T-cell (primary cell): ENCODE results near the gene PRMT1. TPM values are rescaled to one million over a fixed set of nuclear protein-coding genes. Genes with fewer than 3 reads are reported as not detected.
A peak's percentile ranks its signal among the peaks of the same experiment; 100 is the strongest.

Experiments used
- ATAC-seq, 4 experiments: fragments of 200-7000 bp in 3 of 4; fragments of 150-1000 bp in 1 of 4; cut with Tn5 transposase; replicated peaks in 1 of 4; 1 replicate in 3 of 4; 2 replicates in 1 of 4; pipeline ENCODE4 v1.10.0; 2021; ENCODE audit warnings: moderate library complexity in 3 of 4, mild to moderate bottlenecking in 2 of 4, moderate number of reproducible peaks in 1 of 4
- CTCF ChIA-PET, 2 donors: fragments of 300-600 bp; sonication (Branson Sonifier 250); formaldehyde crosslinking; loops; one replicate each; lab custom pipeline; 2022; ENCODE audit warnings: antibody characterized with exemption in 2 of 2; lab: Charles Lee
- POLR2A ChIA-PET, 2 donors: fragments of 300-600 bp; sonication (Branson Sonifier 250); formaldehyde crosslinking; loops; one replicate each; lab custom pipeline; 2022; ENCODE audit warnings: antibody characterized with exemption in 2 of 2; lab: Charles Lee
- DNase-seq, 35 experiments: peaks; one replicate each; pipeline versions ENCODE4 v3.0.0 to v3.0.0-alpha.2; 2013 to 2023
- H3K27ac ChIP-seq: one replicate; pipeline ENCODE4 v1.5.1; 2013; ENCODE audit warnings: low read length
- H3K27me3 ChIP-seq, 2 experiments: replicated peaks in 1 of 2; 1 replicate in 1 of 2; 2 replicates in 1 of 2; pipeline versions ENCODE4 v1.6.1 to v1.7.0; 2013; ENCODE audit warnings: low read length in 1 of 2, mixed read lengths in 1 of 2; ENCODE audit not compliant: control insufficient read depth in 2 of 2, insufficient read depth in 2 of 2; ENCODE audit errors: extremely low read depth in 1 of 2
- H3K36me3 ChIP-seq, 2 donors: 1 replicate in 1 of 2; 2 replicates in 1 of 2; pipeline versions ENCODE4 v1.6.1 to v1.7.0; 2013; ENCODE audit warnings: low read length in 1 of 2; ENCODE audit not compliant: control insufficient read depth in 2 of 2, insufficient read depth in 1 of 2; ENCODE audit errors: extremely low read depth in 1 of 2
- H3K4me1 ChIP-seq, 2 experiments: 1 replicate in 1 of 2; 2 replicates in 1 of 2; pipeline versions ENCODE4 v1.6.1 to v1.7.0; 2013; ENCODE audit warnings: low read length in 2 of 2, mixed read lengths in 1 of 2; ENCODE audit not compliant: insufficient read depth in 2 of 2, control insufficient read depth in 1 of 2; ENCODE audit errors: extremely low read depth in 1 of 2
- H3K4me3 ChIP-seq, 2 donors: 1 replicate in 1 of 2; 2 replicates in 1 of 2; pipeline versions ENCODE4 v1.5.1 to v1.7.0; 2013; ENCODE audit warnings: mild to moderate bottlenecking in 2 of 2, low read length in 1 of 2, moderate library complexity in 1 of 2; ENCODE audit not compliant: control insufficient read depth in 1 of 2; ENCODE audit errors: extremely low read depth in 1 of 2
- H3K9me3 ChIP-seq: 2 replicates; pipeline ENCODE4 v1.7.0; 2013
- H3K27ac Mint-ChIP-seq, 2 donors: one replicate each; pipeline ENCODE4 v1.8.0; 2020 to 2021; ENCODE audit warnings: mild to moderate bottlenecking in 2 of 2, mixed read lengths in 2 of 2
- H3K27me3 Mint-ChIP-seq, 2 donors: one replicate each; pipeline ENCODE4 v1.8.0; 2021 to 2022; ENCODE audit warnings: mixed read lengths in 2 of 2
- H3K36me3 Mint-ChIP-seq: one replicate; pipeline ENCODE4 v1.8.0; 2021; ENCODE audit warnings: mixed read lengths
- H3K4me1 Mint-ChIP-seq, 3 donors: one replicate each; pipeline ENCODE4 v1.8.0; 2020 to 2022; ENCODE audit warnings: mixed read lengths in 3 of 3, mild to moderate bottlenecking in 1 of 3
- H3K4me3 Mint-ChIP-seq, 3 donors: one replicate each; pipeline ENCODE4 v1.8.0; 2020 to 2022; ENCODE audit warnings: mild to moderate bottlenecking in 3 of 3, mixed read lengths in 3 of 3, moderate library complexity in 3 of 3
- H3K9me3 Mint-ChIP-seq, 3 donors: one replicate each; pipeline ENCODE4 v1.8.0; 2020 to 2022; ENCODE audit warnings: mixed read lengths in 3 of 3
- WGBS: methylation state at CpG from one replicate; pipeline ENCODE4 v1.1.5; 2013; ENCODE audit warnings: missing lambda C conversion rate; ENCODE audit not compliant: insufficient coverage; 5-methylcytosine and 5-hydroxymethylcytosine counted together
- total RNA-seq, 35 experiments: library from RNA in 6 of 35; stranded (reverse) in 6 of 35; fragments of 120-200 nt in 1 of 35; gene quantifications; one replicate each; pipeline versions ENCODE4 v1.2.1 to v1.2.4 and lab custom pipeline; 2013 to 2026

Gene PRMT1
- total RNA-seq, 5 donors from 2014 or later (not counting 1 experiment from before 2014, with no cell fraction given), result 72.0 to 116 (median 107) TPM

GRCh38 chr19:49635530-49636232, 41.4 kb upstream of the PRMT1 start:
- 75% methylated on average over 19 of the region's 24 CpGs for WGBS
- Histone ChIP-seq H3K4me1 (peaks cover 4 to 24% of the 10 kb centered on the region in 2 experiments), H3K36me3 (no peaks in the 10 kb centered on the region), H3K4me3 (no peak overlapping the region), H3K27me3 (no peaks in the 10 kb centered on the region), H3K9me3 (no peaks in the 10 kb centered on the region), H3K27ac (no peak overlapping the region)
- no peaks in the 10 kb centered on the region for H3K9me3 Mint-ChIP-seq
- CTCF ChIA-PET, result no interaction called here
- POLR2A ChIA-PET, result interaction anchor here in 1 of 2 donors (0.6 kb wide), 1 partner anchor 30 kb away, joined by 3 read pairs; no protein-coding TSS in a partner anchor
- no peak overlapping the region for H3K4me3 Mint-ChIP-seq
- peak overlapping the region in 1 of 2 donors; percentile 70 for H3K27ac Mint-ChIP-seq
- DNase-seq, result no peak
- no peaks in the 10 kb centered on the region for H3K27me3 Mint-ChIP-seq
- H3K36me3 Mint-ChIP-seq, result no peaks in the 10 kb centered on the region
- no peak for ATAC-seq
- H3K4me1 Mint-ChIP-seq, result peaks cover 24 to 36% (median 31%) of the 10 kb centered on the region in 3 donors

GRCh38 chr19:49636233-49636932, 40.7 kb upstream of the PRMT1 start:
- Mint-ChIP-seq H3K27ac (peak overlapping the region in 1 of 2 donors; percentile 70), H3K36me3 (no peaks in the 10 kb centered on the region), H3K4me1 (peaks cover 26 to 38% (median 38%) of the 10 kb centered on the region in 3 donors), H3K27me3 (no peaks in the 10 kb centered on the region), H3K4me3 (no peak overlapping the region), H3K9me3 (no peaks in the 10 kb centered on the region)
- WGBS, result 81% methylated on average over 27 of the region's 30 CpGs
- CTCF ChIA-PET, result no interaction called here
- no peak overlapping the region for H3K4me3 ChIP-seq
- H3K9me3 ChIP-seq, result no peaks in the 10 kb centered on the region
- H3K27ac ChIP-seq, result no peak overlapping the region
- H3K36me3 ChIP-seq, result no peaks in the 10 kb centered on the region
- H3K27me3 ChIP-seq, result no peaks in the 10 kb centered on the region
- no peak for ATAC-seq
- POLR2A ChIA-PET, result no interaction called here
- DNase-seq, result no peak
- H3K4me1 ChIP-seq, result peaks cover 7 to 31% of the 10 kb centered on the region in 2 experiments

- Histone ChIP-seq H3K27ac (no peak overlapping the region), H3K9me3 (no peaks in the 10 kb centered on the region), H3K4me3 (no peak overlapping the region), H3K4me1 (peaks cover 12 to 43% of the 10 kb centered on the region in 2 experiments), H3K27me3 (no peaks in the 10 kb centered on the region), H3K36me3 (no peaks in the 10 kb centered on the region)
- peaks cover 38 to 50% (median 48%) of the 10 kb centered on the region in 3 donors for H3K4me1 Mint-ChIP-seq
- H3K36me3 Mint-ChIP-seq, result no peaks in the 10 kb centered on the region
- WGBS, result 33% methylated on average over 9 of the region's 19 CpGs
- H3K9me3 Mint-ChIP-seq, result no peaks in the 10 kb centered on the region
- H3K27me3 Mint-ChIP-seq, result no peaks in the 10 kb centered on the region
- peak overlapping the region; percentile 56 to 75 for H3K27ac Mint-ChIP-seq
- peak overlapping the region; percentile 38 to 96 (median 49) for H3K4me3 Mint-ChIP-seq
- POLR2A ChIA-PET, result no interaction called here
- CTCF ChIA-PET, result interaction anchor here in 1 of 2 donors (3.0 kb wide), 1 partner anchor 39 kb away, joined by 26 read pairs; the partner anchor contains the start of gene PRMT1
- DNase-seq (no peak), ATAC-seq (no peak)
Measured at GRCh38 chr19:49637821-49638738, 39.0 kb upstream of the PRMT1 start.

DNA sequence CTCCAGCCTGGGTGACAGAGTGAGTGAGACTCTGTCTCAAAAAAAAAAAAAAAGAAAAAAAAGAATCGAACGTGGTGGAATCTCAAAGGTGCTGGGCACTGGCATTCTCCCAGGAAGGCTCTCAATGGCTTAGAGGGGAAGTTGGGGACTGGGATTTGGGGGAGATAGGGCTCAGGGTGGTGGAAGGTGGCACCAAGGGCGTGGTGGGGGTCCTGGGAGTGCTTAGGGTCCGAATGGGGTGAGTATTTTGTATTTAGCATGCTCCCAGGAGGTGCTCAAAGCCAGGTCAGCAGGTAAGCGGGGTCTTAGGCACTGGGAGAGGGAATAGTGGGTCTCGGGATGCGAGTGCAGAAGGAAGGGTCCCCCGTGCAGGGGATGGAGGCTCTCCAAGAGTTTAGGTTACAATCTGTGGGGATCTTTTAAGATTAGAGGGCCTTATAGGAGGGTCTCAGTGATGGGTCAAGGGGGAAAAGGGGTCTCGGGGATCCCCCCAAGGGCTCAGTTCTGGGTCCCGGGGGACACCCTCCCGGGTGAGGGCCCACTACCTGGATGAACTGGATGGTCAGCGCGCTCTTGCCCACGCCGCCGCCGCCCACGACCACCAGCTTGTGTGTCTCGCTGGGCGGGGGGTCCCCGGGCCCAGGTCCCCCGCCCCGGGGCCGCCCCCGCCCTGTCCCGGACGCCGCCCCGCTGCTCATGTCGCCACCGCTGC, 37.5 kb upstream of the PRMT1 start:
- Mint-ChIP-seq H3K27ac (peak overlapping the region; percentile 28 to 67), H3K27me3 (no peaks in the 10 kb centered on the region), H3K9me3 (no peaks in the 10 kb centered on the region), H3K4me3 (peak overlapping the region; percentile 88 to 96 (median 95)), H3K4me1 (peaks cover 52 to 65% (median 63%) of the 10 kb centered on the region in 3 donors), H3K36me3 (no peaks in the 10 kb centered on the region)
- ChIA-PET POLR2A (interaction anchor here (0.5 to 1.4 kb wide), 8 partner anchors 24 to 513 kb away, joined by 3 to 10 read pairs (median 5); partner anchors contain the start of genes IRF3 (in 1 of the 2), MED25 (in 1 of the 2) and NUP62 (in 1 of the 2)), CTCF (interaction anchor here in 1 of 2 donors (0.5 to 3.0 kb wide), 12 partner anchors 22 to 1305 kb away, joined by 3 to 30 read pairs (median 4); partner anchors contain the start of genes BCL2L12, IRF3, PRMT1 and PRR12)
- 12% methylated on average over 22 of the region's 31 CpGs for WGBS
- DNase-seq, result peak in 3 of 35 experiments; percentile 7 to 32 (median 14)
- H3K4me1 ChIP-seq, result peaks cover 16 to 51% of the 10 kb centered on the region in 2 experiments
- no peak for ATAC-seq
- no peaks in the 10 kb centered on the region for H3K9me3 ChIP-seq
- H3K4me3 ChIP-seq, result peak overlapping the region; percentile 68 to 72
- peaks cover 0 to 3% of the 10 kb centered on the region in 2 donors for H3K36me3 ChIP-seq
- peak overlapping the region; percentile 46 for H3K27ac ChIP-seq
- no peaks in the 10 kb centered on the region for H3K27me3 ChIP-seq

- Mint-ChIP-seq H3K27ac (peak within 1 kb of the TSS; percentile 97), H3K27me3 (no peaks in the 10 kb centered on the region), H3K4me1 (peaks cover 56 to 68% (median 67%) of the 10 kb centered on the region in 3 donors), H3K4me3 (peak within 1 kb of the TSS; percentile 88 to 96 (median 95)), H3K36me3 (no peaks in the 10 kb centered on the region), H3K9me3 (no peaks in the 10 kb centered on the region)
- WGBS, result under 1% methylated on average over 46 of the region's 51 CpGs
- Histone ChIP-seq H3K9me3 (no peaks in the 10 kb centered on the region), H3K27me3 (no peaks in the 10 kb centered on the region), H3K4me3 (peak within 1 kb of the TSS; percentile 72 to 74), H3K4me1 (peaks cover 16 to 58% of the 10 kb centered on the region in 2 experiments), H3K36me3 (peaks cover 0 to 6% of the 10 kb centered on the region in 2 donors), H3K27ac (peak within 1 kb of the TSS; percentile 92)
- ChIA-PET CTCF (interaction anchor here in 1 of 2 donors (0.5 to 3.0 kb wide), 15 partner anchors 21 to 1306 kb away, joined by 3 to 30 read pairs (median 4); partner anchors contain the start of genes AP2A1, BCL2L12, IRF3 and PRMT1), POLR2A (interaction anchor here (0.5 to 1.4 kb wide), 11 partner anchors 24 to 1475 kb away, joined by 3 to 11 read pairs (median 5); partner anchors contain the start of genes IRF3 (in 1 of the 2), MED25 (in 1 of the 2) and NUP62 (in 1 of the 2))
- DNase-seq (peak; percentile 96 to 100 (median 99)), ATAC-seq (peak; percentile 71 to 76 (median 74))
Measured at GRCh38 chr19:49640113-49640898, 36.8 kb upstream of the PRMT1 start, which contains the start of gene RRAS. Gene RRAS (minus strand): TSS chr19:49640143. CDS start chr19:49640098, 45 bp downstream.
